HG03520 (cell line): ENCODE measurements around the gene CALD1.

Source experiments
- ATAC-seq: cut with Tn5 transposase; IDR thresholded peaks from one replicate; pipeline ENCODE4 v1.9.1; 2021; ENCODE audit warnings: mild to moderate bottlenecking, moderate library complexity; ENCODE audit not compliant: unreplicated experiment

CALD1 gene

GRCh38 chr7:134890246-134891240, 111.1 kb downstream of the CALD1 start:
- ATAC-seq: no peak

- no peak for ATAC-seq
Measured at GRCh38 chr7:134891262-134891695, 111.8 kb downstream of the CALD1 start.

- no peak for ATAC-seq
Measured at GRCh38 chr7:134891696-134892678, 112.6 kb downstream of the CALD1 start.

DNA sequence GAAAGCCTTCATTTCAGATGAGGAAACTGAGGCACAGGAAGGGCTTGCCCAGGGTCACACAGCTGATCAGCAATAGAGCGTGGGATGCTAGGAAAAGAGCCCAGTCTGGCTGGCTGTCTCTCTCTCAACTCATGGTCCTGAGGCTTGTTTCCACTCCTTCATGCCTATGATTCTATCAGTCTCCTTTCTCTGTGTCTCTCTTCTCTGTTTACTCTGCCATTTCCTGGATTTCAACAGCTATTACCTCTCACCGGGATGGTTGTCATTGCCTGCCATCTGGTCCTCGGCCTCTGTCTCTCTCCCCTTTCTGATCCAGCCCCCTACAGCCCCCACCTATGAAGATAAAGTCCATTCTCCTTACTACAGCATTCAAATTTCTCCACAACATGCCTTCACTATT, 113.5 kb downstream of the CALD1 start:
- ATAC-seq: no peak

DNA sequence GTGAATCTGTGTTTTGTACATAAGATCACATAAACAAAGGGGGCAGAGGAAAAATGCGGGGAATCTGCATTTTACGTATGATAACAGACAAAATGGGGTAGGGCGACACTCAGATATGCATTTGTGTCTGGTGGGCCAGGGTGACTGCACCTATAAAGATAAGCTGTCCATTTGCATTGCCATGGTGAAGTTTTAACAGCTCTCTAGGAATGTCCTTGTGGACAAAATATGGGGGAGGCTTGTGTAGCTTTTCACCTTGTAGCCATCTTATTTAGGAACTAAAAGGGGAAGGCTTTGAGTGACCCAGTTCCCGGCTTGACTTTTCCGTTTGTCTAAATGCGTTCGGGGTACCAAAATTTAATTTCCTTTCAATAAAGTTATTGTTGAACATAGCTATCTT, 114.5 kb downstream of the CALD1 start:
- no peak for ATAC-seq

DNA sequence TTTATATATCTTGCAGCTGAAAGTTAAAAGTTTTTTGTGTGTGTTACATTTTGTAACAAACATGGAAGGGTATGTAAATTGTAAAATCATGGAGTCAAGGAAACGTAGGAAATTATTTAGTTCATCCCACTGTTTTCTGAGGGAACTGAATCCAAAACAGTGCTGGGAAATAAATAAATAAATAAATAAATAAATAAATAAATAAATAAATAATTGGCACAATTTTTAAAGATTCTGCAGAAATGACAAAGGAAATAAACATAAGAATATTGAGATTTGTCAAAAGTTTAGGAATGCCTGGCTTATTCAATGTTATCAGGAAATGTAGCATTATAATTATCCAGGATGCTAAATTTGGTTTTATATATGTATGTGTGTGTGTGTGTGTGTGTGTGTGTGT, 115.5 kb downstream of the CALD1 start:
- no peak for ATAC-seq

- ATAC-seq: no peak
Measured at GRCh38 chr7:134896073-134896472, 116.6 kb downstream of the CALD1 start.

GRCh38 chr7:134897936-134898335, 118.5 kb downstream of the CALD1 start:
- no peak for ATAC-seq

DNA sequence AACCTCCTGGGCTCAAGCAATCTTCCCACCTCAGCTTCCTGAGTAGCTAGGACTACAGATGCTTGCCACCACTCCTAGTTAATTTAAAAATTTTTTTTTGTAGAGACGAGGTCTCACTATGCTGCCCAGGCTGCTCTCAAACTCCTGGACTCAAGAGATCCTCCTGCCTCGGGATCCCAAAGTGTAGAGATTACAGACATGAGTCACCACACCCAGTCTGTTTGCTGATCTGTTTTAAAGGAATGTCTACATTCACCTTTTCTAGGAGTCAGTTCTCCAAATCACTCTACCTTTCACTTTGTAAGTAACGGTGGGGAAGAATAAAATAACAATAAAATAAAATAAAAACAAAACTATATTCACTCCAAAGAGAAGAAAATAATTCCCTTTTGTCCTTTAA, 120.3 kb downstream of the CALD1 start:
- ATAC-seq: no peak

DNA sequence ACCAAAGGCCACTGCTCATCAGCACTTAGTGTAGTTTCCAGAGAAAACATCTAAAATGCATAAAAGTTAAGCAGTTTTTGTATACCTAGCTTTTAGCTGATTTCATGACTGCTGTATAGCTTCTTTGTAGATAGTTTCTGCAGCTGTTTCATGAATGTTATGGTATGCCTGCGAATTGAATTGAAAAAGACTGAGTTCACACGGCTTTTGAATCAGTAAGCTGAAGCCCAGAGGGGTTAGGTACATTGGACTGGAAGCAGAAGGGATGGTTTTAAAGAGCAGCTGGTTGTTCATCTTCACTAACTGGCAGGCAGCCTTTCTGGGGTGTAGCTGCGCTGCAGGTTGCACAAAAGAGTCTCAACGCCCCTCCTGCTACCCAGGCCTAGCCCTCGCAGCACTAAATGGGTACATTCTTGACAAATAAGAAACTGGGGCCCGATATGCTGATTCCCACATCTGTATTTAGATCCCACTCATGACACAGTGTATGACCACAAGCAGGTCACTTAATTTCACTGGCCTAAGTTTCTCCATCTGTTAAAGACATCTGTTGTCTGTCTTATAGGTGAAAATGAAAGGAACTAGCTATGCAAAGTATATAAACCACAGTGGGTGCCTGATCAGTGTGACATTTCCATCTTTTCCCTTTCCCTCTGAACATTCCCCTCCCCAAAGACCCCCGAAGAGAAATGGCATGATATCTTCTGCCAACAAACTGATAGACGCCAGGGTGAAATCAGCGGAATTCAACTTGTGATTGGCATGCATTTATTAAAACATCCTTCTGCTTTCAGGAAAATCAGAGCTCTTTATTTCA, 120.9 kb downstream of the CALD1 start:
- ATAC-seq: peak; percentile 70

GRCh38 chr7:134901389-134902020, 122.1 kb downstream of the CALD1 start:
- ATAC-seq: no peak

GRCh38 chr7:134902058-134902457, 122.6 kb downstream of the CALD1 start:
- ATAC-seq: no peak

DNA sequence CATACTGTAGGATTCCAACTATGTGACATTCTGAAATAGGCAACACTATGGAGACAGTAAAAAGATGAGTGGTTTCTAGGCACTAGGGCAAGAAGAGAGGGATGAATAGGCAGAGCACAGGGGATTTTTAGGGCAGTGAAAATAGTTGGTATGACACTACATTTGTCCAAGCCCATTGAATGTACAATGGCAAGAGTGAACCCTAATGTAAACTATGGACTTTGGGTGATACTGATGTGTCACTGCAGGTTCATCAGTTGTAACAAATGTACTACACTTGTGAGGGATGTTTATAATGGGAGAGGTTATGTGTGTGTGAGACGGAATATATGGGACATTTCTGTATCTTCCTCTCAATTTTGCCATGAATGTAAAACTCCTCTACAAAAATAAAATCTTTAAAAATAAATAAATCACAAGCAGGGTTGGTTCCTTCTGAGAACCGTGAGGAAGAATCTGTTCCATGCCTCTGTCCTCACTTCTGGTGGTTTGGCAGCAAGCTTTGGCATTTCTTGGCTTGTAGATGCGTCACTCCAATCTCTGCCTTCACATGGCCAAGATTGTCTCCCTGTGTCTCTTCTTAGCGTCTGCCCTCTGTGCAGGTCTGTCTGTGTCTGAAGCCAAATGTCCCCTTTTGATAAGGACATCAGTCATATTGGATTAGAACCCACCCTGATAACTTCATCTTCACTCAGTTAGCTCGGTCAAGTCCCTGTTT, 123.8 kb downstream of the CALD1 start:
- ATAC-seq: no peak

DNA sequence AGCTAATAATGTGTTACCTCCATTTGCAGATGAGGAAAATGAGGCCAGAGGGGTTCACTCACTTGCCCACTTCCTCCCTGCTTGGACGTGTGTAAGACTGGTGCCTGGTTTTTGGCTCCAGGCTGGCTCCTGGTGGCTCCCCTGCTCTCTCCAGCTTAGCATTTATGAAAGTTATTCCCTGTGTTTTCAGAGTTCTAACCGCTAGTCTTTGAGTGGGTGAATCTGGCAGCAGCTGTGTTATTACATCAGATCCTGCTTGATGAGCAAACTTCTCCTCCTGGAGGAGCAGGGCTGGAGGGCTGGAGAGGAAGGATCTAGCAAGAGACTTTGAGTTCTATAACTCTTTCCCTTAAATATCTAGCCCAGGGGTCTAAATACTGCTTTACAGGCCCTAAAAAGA, 125.9 kb downstream of the CALD1 start:
- no peak for ATAC-seq

GRCh38 chr7:134907000-134907399, 127.6 kb downstream of the CALD1 start:
- ATAC-seq: no peak

DNA sequence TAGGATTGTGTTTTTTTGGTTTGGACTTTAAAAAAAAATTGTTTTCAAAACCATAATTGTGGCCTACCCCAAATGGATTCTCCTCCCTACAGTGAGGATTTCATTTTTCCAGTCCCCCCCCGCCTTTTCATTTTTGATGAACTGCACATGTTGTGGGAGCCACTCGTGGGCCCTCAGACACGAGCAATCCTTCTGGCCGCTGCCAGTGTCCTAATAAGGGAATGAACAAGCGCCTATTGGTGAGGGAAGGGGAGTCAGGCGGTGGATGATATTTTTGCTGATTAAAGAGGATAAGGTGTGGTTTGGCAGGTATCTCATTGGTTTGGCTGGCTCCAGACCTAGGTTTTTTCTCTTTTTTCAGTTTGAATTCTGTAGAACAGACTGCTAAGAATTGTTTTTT, 128.2 kb downstream of the CALD1 start:
- no peak for ATAC-seq

DNA sequence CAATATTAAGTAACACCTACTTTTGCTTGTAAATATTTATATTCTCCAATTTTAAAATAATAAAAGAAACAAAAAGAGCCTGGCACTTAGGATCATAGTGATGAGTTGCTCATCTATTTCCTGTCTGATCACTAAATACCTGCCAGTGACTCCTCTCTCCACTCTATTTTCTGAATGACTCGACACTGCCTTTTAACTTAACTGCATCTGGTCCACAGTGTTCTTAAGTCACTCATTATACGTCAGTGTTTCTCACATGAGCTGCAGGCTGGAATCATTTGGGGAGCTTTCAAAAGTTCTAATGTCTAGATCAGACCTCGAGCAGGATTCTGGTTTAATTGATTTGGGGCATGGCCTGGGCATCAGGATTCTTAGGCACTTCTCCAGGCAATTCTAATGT, 128.9 kb downstream of the CALD1 start:
- ATAC-seq: no peak

- no peak for ATAC-seq
Measured at GRCh38 chr7:134910214-134910890, 130.9 kb downstream of the CALD1 start.

- no peak for ATAC-seq
Measured at GRCh38 chr7:134910968-134911367, 131.5 kb downstream of the CALD1 start.
